ENCODE data around the gene IL19.

DNA sequence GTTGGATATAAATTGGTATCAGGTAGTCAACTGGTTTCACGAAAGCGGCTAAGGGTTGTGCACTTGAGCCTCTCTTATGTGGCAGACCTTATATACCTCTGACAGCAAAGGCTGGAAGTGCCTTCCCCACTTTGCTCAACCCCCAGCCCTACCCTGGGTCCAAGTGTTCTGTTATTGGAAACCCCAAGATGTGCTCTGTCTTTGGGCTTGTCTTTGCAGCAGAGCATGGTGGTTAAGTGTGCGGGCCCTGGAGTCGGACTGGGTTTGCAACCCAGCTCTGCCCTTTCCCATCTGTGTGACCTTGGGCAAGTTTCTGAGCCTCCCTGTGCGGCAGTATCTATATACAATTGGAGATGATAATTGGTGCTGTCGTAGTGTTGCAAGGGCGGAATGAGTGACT lies 12.9 kb downstream of the IL19 start:
- no peak for TF ChIP-seq CTCF (IDR thresholded peaks at IDR 0.05)
- TF ChIP-seq EP300 (IDR thresholded peaks at IDR 0.05), result no peak
